NOMO-1 treated with dmso at 0.1 percent for 144 hours (cell line): ENCODE data around the gene PTGES2.

ENCODE experiments used
- DNase-seq: peaks from one replicate; lab custom pipeline; 2025; ENCODE audit not compliant: unreplicated experiment; lab: John Stamatoyannopoulos, UW

The PTGES2 gene

GRCh38 chr9:128127568-128127989, at the start of gene PTGES2:
Gene PTGES2 (minus strand): TSS chr9:128127729. CDS start chr9:128127717, 12 bp downstream.
- peak; percentile 78 for DNase-seq

- DNase-seq = no peak
Measured at GRCh38 chr9:128175726-128176125, 48.2 kb upstream of the PTGES2 start.

- DNase-seq = no peak
Measured at GRCh38 chr9:128175102-128175563, 47.6 kb upstream of the PTGES2 start.

GRCh38 chr9:128174062-128174461, 46.5 kb upstream of the PTGES2 start:
- DNase-seq = no peak

GRCh38 chr9:128169925-128170324, 42.4 kb upstream of the PTGES2 start:
- DNase-seq = no peak

GRCh38 chr9:128169492-128169891, 42.0 kb upstream of the PTGES2 start:
- no peak for DNase-seq

GRCh38 chr9:128168731-128169308, 41.3 kb upstream of the PTGES2 start:
- DNase-seq = no peak

GRCh38 chr9:128167209-128167608, 39.7 kb upstream of the PTGES2 start:
- no peak for DNase-seq

GRCh38 chr9:128166169-128166568, 38.6 kb upstream of the PTGES2 start:
- DNase-seq = no peak

GRCh38 chr9:128164307-128164885, 36.9 kb upstream of the PTGES2 start:
- no peak for DNase-seq

GRCh38 chr9:128163523-128164306, 36.2 kb upstream of the PTGES2 start:
- no peak for DNase-seq

GRCh38 chr9:128163027-128163515, 35.5 kb upstream of the PTGES2 start:
- no peak for DNase-seq

- no peak for DNase-seq
Measured at GRCh38 chr9:128162215-128163026, 34.9 kb upstream of the PTGES2 start.

- DNase-seq = no peak
Measured at GRCh38 chr9:128161215-128161902, 33.8 kb upstream of the PTGES2 start.

- DNase-seq = no peak
Measured at GRCh38 chr9:128160603-128160987, 33.1 kb upstream of the PTGES2 start.

GRCh38 chr9:128159784-128160602, 32.5 kb upstream of the PTGES2 start, which contains the start of gene BBLN:
Gene BBLN (plus strand): TSS chr9:128160265. CDS start chr9:128160408, 143 bp downstream.
- DNase-seq = peak; percentile 89

GRCh38 chr9:128159522-128159783, 31.9 kb upstream of the PTGES2 start:
- DNase-seq = peak; percentile 74

- DNase-seq = no peak
Measured at GRCh38 chr9:128155736-128156500, 28.4 kb upstream of the PTGES2 start.
